Coronary artery (tissue), 2 donors: ENCODE data around the gene SCGB1D4.

Source experiments
- DNase-seq: peaks from one replicate; pipeline ENCODE4 v3.0.0-alpha.2; 2017; ENCODE audit warnings: low spot score
- H3K27ac ChIP-seq, 2 donors: fragments of 200-600 bp; sonication (generic); one replicate each; pipeline ENCODE4 v1.5.1; 2016 to 2019
- H3K4me3 ChIP-seq: fragments of 200-600 bp; sonication (generic); 2 replicates; pipeline ENCODE4 v1.5.1; 2016; ENCODE audit warnings: mild to moderate bottlenecking, moderate library complexity
- CTCF ChIP-seq: fragments of 200-600 bp; sonication (generic); IDR thresholded peaks from one replicate; pipeline ENCODE4 v1.5.1; 2019; ENCODE audit warnings: antibody characterized with exemption

SCGB1D4 gene

GRCh38 chr11:62273284-62273683, 25.6 kb downstream of the SCGB1D4 start:
- DNase-seq, result no peak
- no peak for TF ChIP-seq CTCF

GRCh38 chr11:62269654-62270278, 29.1 kb downstream of the SCGB1D4 start, which contains the start of gene SCGB2A2:
SCGB2A2 (plus strand) TSS chr11:62270158; CDS start chr11:62270217, 59 bp downstream.
- Histone ChIP-seq H3K27ac (no peak within 1 kb of the TSS), H3K4me3 (no peak within 1 kb of the TSS)
- no peak for DNase-seq
- TF ChIP-seq CTCF, result no peak

More at GRCh38 chr11:62273284-62273683, 25.6 kb downstream of the SCGB1D4 start:
- no peak overlapping the region for H3K4me3 ChIP-seq
- no peak overlapping the region for H3K27ac ChIP-seq

- Histone ChIP-seq H3K27ac (no peak overlapping the region), H3K4me3 (no peak overlapping the region)
- DNase-seq, result no peak
- TF ChIP-seq CTCF, result no peak
These were observed 31.3 kb downstream of the SCGB1D4 start for GRCh38 chr11:62267576-62267975.

- TF ChIP-seq CTCF, result no peak
- no peak overlapping the region for H3K4me3 ChIP-seq
- no peak for DNase-seq
- no peak overlapping the region for H3K27ac ChIP-seq
These were observed 31.8 kb downstream of the SCGB1D4 start for GRCh38 chr11:62267050-62267449.

GRCh38 chr11:62266558-62266957, 32.3 kb downstream of the SCGB1D4 start:
- TF ChIP-seq CTCF, result no peak
- Histone ChIP-seq H3K4me3 (no peak overlapping the region), H3K27ac (no peak overlapping the region)
- DNase-seq, result no peak

GRCh38 chr11:62264004-62264403, 34.9 kb downstream of the SCGB1D4 start:
- no peak overlapping the region for H3K4me3 ChIP-seq
- no peak overlapping the region for H3K27ac ChIP-seq
- no peak for TF ChIP-seq CTCF
- DNase-seq, result no peak

GRCh38 chr11:62260261-62260953, 38.5 kb downstream of the SCGB1D4 start:
- Histone ChIP-seq H3K4me3 (no peak overlapping the region), H3K27ac (no peak overlapping the region)
- TF ChIP-seq CTCF, result no peak
- DNase-seq, result no peak
